ENCODE measurements around the gene TBC1D8. TPM values are rescaled to one million over a fixed set of nuclear protein-coding genes. Genes with fewer than 3 reads are reported as not detected.

Gene TBC1D8
- total RNA-seq, 4 donors from 2014 or later = 22.2 to 68.0 (median 31.9) TPM

- no peak for TF ChIP-seq CTCF (IDR thresholded peaks at IDR 0.05)
- ATAC-seq (ENCODE audit: low FRiP score) (no peak), DNase-seq (ENCODE audit: low spot score) (no peak)
These were observed 25.8 kb downstream of the TBC1D8 start for GRCh38 chr2:101125374-101125773.

- TF ChIP-seq CTCF (IDR thresholded peaks at IDR 0.05) = no peak
- DNase-seq (ENCODE audit: low spot score) = peak; percentile 52
These were observed 26.4 kb downstream of the TBC1D8 start for GRCh38 chr2:101124643-101125366.

GRCh38 chr2:101123795-101124471 lies 27.2 kb downstream of the TBC1D8 start:
- ATAC-seq (ENCODE audit: low FRiP score) (peak; percentile 3), DNase-seq (ENCODE audit: low spot score) (no peak)
- TF ChIP-seq CTCF (IDR thresholded peaks at IDR 0.05) = no peak

More at GRCh38 chr2:101124643-101125366, 26.4 kb downstream of the TBC1D8 start:
- peak; percentile 92 for ATAC-seq (ENCODE audit: low FRiP score)

- ATAC-seq (ENCODE audit: low FRiP score) = no peak
- no peak for TF ChIP-seq CTCF (IDR thresholded peaks at IDR 0.05)
- no peak for DNase-seq (ENCODE audit: low spot score)
These were observed 30.0 kb downstream of the TBC1D8 start for GRCh38 chr2:101121174-101121573.

- DNase-seq (ENCODE audit: low spot score) (peak; percentile 45), ATAC-seq (ENCODE audit: low FRiP score) (no peak)
- TF ChIP-seq CTCF (IDR thresholded peaks at IDR 0.05) = no peak
These were observed 30.8 kb downstream of the TBC1D8 start for GRCh38 chr2:101120124-101120996.

- no peak for TF ChIP-seq CTCF (IDR thresholded peaks at IDR 0.05)
- no peak for ATAC-seq (ENCODE audit: low FRiP score)
- no peak for DNase-seq (ENCODE audit: low spot score)
These were observed 31.8 kb downstream of the TBC1D8 start for GRCh38 chr2:101119431-101119830.
